OCI-LY3 (cell line): Measurements from ENCODE around the gene COX5A.

Experiments
- CTCF ChIP-seq: fragments of 200-600, 300-600 bp; sonication (generic); IDR thresholded peaks from 2 replicates; pipeline ENCODE4 v1.5.1; 2014; ENCODE audit warnings: antibody characterized with exemption, low read length, low read depth
- EZH2phosphoT487 ChIP-seq: fragments of 200-600 bp; shearing (Covaris generic); IDR thresholded peaks from 2 replicates; pipeline ENCODE4 v1.6.1; 2018; ENCODE audit warnings: antibody characterized with exemption, mixed run types, low read depth

GRCh38 chr15:74924525-74924924, 13.3 kb downstream of the COX5A start:
- TF ChIP-seq CTCF (no peak), EZH2phosphoT487 (no peak)
